ENCODE data around the gene MCOLN2.

MCOLN2 gene

DNA sequence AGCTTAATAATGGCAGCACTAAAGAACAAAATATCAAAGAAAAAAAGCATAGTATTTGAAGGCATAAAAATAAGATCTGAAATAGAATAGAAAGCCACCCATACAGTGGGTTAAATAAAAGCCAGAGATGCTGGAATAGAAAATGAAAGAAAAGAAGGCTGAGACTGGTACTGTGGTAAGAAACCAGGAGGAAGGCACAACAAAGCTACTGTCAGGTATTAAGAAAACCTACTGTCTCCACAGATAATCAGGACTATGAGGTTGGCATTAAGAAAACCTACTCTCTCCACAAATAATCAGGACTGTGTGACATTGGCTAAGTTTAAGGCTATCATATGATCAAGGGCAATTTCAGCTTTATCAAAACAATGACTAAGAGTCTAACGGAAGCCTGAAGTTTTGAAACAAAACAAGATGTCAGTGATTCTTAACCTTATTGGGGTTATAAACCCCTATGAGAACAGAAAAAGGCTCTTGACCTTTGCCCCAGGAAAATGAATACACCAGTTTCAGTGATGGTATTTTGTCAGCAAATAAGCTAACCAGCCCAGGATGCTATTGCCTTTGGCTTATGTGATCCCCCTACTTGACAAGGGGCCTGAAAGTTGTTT is 24.4 kb downstream of the MCOLN2 start:
- no peaks in the 10 kb centered on the region for H3K27me3 ChIP-seq (ENCODE audit: insufficient read depth, low read depth, severe bottlenecking)

DNA sequence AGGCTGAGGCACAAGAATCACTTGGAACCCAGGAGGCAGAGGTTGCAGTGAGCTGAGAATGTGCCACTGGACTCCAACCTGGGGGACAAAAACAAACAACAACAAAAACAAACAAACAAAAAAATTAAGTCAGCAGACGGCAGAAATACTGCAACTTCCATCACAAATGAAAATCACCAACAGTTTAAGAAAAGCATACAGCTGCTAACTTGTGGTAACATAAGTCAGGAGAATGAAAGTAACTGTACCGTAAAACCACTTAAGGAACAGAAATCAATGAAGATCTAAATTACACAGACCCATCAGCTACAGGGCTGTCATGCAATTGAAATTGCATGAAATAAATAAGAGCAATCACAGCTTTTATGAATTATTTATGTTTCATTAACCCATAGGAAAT is 25.0 kb downstream of the MCOLN2 start:
- DNase-seq = no peak
- H3K27me3 ChIP-seq (ENCODE audit: insufficient read depth, low read depth, severe bottlenecking) = no peaks in the 10 kb centered on the region
- H3K9me3 ChIP-seq (ENCODE audit: severe bottlenecking) = no peaks in the 10 kb centered on the region
- H3K4me3 ChIP-seq (ENCODE audit: low read depth, low read length) = no peak overlapping the region
- no peaks in the 10 kb centered on the region for H3K36me3 ChIP-seq
- H3K27ac ChIP-seq = no peak overlapping the region
- TF ChIP-seq, protein P1, sequence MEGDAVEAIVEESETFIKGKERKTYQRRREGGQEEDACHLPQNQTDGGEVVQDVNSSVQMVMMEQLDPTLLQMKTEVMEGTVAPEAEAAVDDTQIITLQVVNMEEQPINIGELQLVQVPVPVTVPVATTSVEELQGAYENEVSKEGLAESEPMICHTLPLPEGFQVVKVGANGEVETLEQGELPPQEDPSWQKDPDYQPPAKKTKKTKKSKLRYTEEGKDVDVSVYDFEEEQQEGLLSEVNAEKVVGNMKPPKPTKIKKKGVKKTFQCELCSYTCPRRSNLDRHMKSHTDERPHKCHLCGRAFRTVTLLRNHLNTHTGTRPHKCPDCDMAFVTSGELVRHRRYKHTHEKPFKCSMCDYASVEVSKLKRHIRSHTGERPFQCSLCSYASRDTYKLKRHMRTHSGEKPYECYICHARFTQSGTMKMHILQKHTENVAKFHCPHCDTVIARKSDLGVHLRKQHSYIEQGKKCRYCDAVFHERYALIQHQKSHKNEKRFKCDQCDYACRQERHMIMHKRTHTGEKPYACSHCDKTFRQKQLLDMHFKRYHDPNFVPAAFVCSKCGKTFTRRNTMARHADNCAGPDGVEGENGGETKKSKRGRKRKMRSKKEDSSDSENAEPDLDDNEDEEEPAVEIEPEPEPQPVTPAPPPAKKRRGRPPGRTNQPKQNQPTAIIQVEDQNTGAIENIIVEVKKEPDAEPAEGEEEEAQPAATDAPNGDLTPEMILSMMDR (IDR thresholded peaks at IDR 0.05; ENCODE audit: low read depth, low read length) = no peak

More for the DNA sequence above, 24.4 kb downstream of the MCOLN2 start:
- Histone ChIP-seq H3K27ac (no peak overlapping the region), H3K9me3 (ENCODE audit: severe bottlenecking) (no peaks in the 10 kb centered on the region), H3K36me3 (no peaks in the 10 kb centered on the region), H3K4me3 (ENCODE audit: low read depth, low read length) (no peak overlapping the region)
- DNase-seq = no peak
- TF ChIP-seq, protein P1 (IDR thresholded peaks at IDR 0.05; ENCODE audit: low read depth, low read length) = no peak

- Histone ChIP-seq H3K9me3 (ENCODE audit: severe bottlenecking) (no peaks in the 10 kb centered on the region), H3K36me3 (no peaks in the 10 kb centered on the region), H3K27ac (no peak overlapping the region), H3K27me3 (ENCODE audit: insufficient read depth, low read depth, severe bottlenecking) (no peaks in the 10 kb centered on the region), H3K4me3 (ENCODE audit: low read depth, low read length) (no peak overlapping the region)
- TF ChIP-seq, protein P1 (IDR thresholded peaks at IDR 0.05; ENCODE audit: low read depth, low read length) = no peak
- no peak for DNase-seq
Observed at GRCh38 chr1:84969489-84970250, 27.2 kb downstream of the MCOLN2 start.

DNA sequence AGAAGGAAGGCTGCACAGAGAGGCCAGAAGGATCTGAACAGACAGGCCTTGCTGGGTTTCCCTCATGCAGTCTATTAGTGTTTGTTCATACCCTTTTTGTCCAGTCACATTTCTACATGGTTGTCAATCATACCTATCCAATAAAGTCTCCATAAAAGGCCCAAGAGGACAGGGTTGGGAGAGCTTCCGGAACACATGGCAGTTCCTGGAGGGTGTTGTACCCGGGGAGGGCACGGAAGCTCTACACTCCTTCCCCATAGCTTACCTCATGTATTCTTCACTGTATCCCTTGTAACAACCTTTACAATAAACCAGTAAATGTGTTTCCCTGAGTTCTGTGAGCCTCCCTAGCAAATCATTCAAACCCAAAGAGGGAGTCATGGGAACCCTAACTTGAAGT is 28.0 kb downstream of the MCOLN2 start:
- TF ChIP-seq, protein P1 (IDR thresholded peaks at IDR 0.05; ENCODE audit: low read depth, low read length) = no peak
- H3K27ac ChIP-seq = no peak overlapping the region
- no peak overlapping the region for H3K4me3 ChIP-seq (ENCODE audit: low read depth, low read length)
- no peak for DNase-seq
- H3K9me3 ChIP-seq (ENCODE audit: severe bottlenecking) = no peaks in the 10 kb centered on the region
- H3K36me3 ChIP-seq = no peaks in the 10 kb centered on the region
- no peaks in the 10 kb centered on the region for H3K27me3 ChIP-seq (ENCODE audit: insufficient read depth, low read depth, severe bottlenecking)

- no peak overlapping the region for H3K27ac ChIP-seq
- H3K4me3 ChIP-seq (ENCODE audit: low read depth, low read length) = no peak overlapping the region
- H3K27me3 ChIP-seq (ENCODE audit: insufficient read depth, low read depth, severe bottlenecking) = no peaks in the 10 kb centered on the region
- TF ChIP-seq, protein P1 (IDR thresholded peaks at IDR 0.05; ENCODE audit: low read depth, low read length) = no peak
- H3K9me3 ChIP-seq (ENCODE audit: severe bottlenecking) = no peaks in the 10 kb centered on the region
- DNase-seq = no peak
- no peaks in the 10 kb centered on the region for H3K36me3 ChIP-seq
Observed at GRCh38 chr1:84968101-84968500, 28.8 kb downstream of the MCOLN2 start.

Data from WERI-Rb-1 (cell line).